HG02973 (cell line): Measurements from ENCODE around the gene AFAP1L1.

ENCODE experiments used
- ATAC-seq: cut with Tn5 transposase; IDR thresholded peaks from one replicate; pipeline ENCODE4 v1.9.1; 2021; ENCODE audit warnings: moderate library complexity; ENCODE audit not compliant: unreplicated experiment

AFAP1L1 gene

GRCh38 chr5:149283626-149284480, 12.2 kb downstream of the AFAP1L1 start:
- ATAC-seq: no peak

GRCh38 chr5:149284501-149284900, 12.8 kb downstream of the AFAP1L1 start:
- ATAC-seq: no peak

GRCh38 chr5:149285153-149285552, 13.5 kb downstream of the AFAP1L1 start:
- ATAC-seq: no peak

- ATAC-seq: no peak
Measured at GRCh38 chr5:149288436-149288835, 16.8 kb downstream of the AFAP1L1 start.

GRCh38 chr5:149289301-149289700, 17.6 kb downstream of the AFAP1L1 start:
- ATAC-seq: no peak

GRCh38 chr5:149294872-149295829, 23.5 kb downstream of the AFAP1L1 start:
- ATAC-seq: no peak

GRCh38 chr5:149297340-149298025, 25.8 kb downstream of the AFAP1L1 start:
- ATAC-seq: no peak

- ATAC-seq: no peak
Measured at GRCh38 chr5:149298163-149298562, 26.5 kb downstream of the AFAP1L1 start.

GRCh38 chr5:149298842-149299404, 27.3 kb downstream of the AFAP1L1 start:
- no peak for ATAC-seq

- ATAC-seq: no peak
Measured at GRCh38 chr5:149299451-149300054, 27.9 kb downstream of the AFAP1L1 start.

GRCh38 chr5:149300441-149300840, 28.8 kb downstream of the AFAP1L1 start:
- ATAC-seq: no peak

- no peak for ATAC-seq
Measured at GRCh38 chr5:149301049-149301743, 29.5 kb downstream of the AFAP1L1 start.

GRCh38 chr5:149301744-149302380, 30.2 kb downstream of the AFAP1L1 start:
- ATAC-seq: no peak

GRCh38 chr5:149302641-149303040, 31.0 kb downstream of the AFAP1L1 start:
- no peak for ATAC-seq

- no peak for ATAC-seq
Measured at GRCh38 chr5:149303210-149303609, 31.6 kb downstream of the AFAP1L1 start.

- no peak for ATAC-seq
Measured at GRCh38 chr5:149304195-149305078, 32.8 kb downstream of the AFAP1L1 start.

- no peak for ATAC-seq
Measured at GRCh38 chr5:149309354-149309753, 37.7 kb downstream of the AFAP1L1 start.

- no peak for ATAC-seq
Measured at GRCh38 chr5:149310488-149310887, 38.8 kb downstream of the AFAP1L1 start.
